ENCODE measurements around the gene NAP1L4. TPM values are rescaled to one million over a fixed set of nuclear protein-coding genes. Genes with fewer than 3 reads are reported as not detected.
"Not testable (repeated sequence)": the region's sequence is repeated elsewhere in the genome, so short reads cannot be mapped to it uniquely, and the experiment has no call there.

Gene NAP1L4
- total RNA-seq, 2 experiments from 2014 or later: 262 to 285 TPM

DNA sequence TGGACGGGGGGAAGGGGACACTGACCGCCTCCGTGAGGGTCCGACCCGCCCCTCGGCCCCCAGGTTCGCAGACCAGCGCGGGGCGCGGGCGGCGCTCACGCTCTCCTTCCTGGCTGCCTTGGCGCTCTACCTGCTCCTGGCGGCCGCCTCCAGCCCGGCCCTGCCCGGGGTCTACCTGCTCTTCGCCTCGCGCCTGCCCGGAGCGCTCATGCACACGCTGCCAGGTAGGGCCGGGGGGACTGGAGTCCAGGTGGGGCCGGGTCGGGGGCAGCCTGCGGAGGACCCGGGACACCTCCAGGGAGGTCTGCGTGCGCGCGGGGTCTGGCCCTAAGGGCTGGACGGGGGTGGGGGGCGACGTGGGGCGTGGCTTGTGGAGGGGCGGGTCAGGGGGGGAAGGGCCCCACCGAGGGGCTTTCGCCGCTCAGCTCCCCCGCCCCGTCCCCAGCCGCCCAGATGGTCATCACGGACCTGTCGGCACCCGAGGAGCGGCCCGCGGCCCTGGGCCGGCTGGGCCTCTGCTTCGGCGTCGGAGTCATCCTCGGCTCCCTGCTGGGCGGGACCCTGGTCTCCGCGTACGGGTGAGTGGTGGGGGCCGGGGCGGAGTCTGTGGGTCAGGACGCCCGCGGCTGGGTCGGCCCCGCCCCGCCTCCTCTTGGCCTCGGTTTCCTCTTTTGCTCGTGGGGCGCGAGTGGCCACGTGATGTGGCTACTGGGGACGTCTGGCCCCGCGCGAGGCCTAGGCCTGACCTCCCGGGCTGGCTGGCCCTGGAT lies 82.8 kb downstream of the NAP1L4 start:
- Mint-ChIP-seq H3K4me1 (ENCODE audit: low read depth) (peaks cover 17% of the 10 kb centered on the region), H3K36me3 (ENCODE audit: low read depth) (peaks cover 5% of the 10 kb centered on the region), H3K4me3 (no peak overlapping the region), H3K27me3 (no peaks in the 10 kb centered on the region), H3K9me3 (no peaks in the 10 kb centered on the region), H3K27ac (no peak overlapping the region)
- Histone ChIP-seq H3K4me1 (ENCODE audit: insufficient read depth, low read length) (peaks cover 14% of the 10 kb centered on the region), H3K36me3 (ENCODE audit: insufficient read depth, low read length) (peaks cover 3% of the 10 kb centered on the region), H3K27ac (ENCODE audit: low read depth in 1 of 2, low read length in 2 of 2) (no peak overlapping the region), H3K27me3 (ENCODE audit: control insufficient read depth in 1 of 2, insufficient read depth in 2 of 2, low read length in 2 of 2) (no peaks in the 10 kb centered on the region), H3K4me3 (ENCODE audit: low read length) (no peak overlapping the region), H3K9me3 (ENCODE audit: control insufficient read depth in 1 of 2, insufficient read depth in 1 of 2, low read length in 2 of 2) (peaks cover 0 to 5% of the 10 kb centered on the region in 2 experiments)
- intact Hi-C loops (cut with DNase I, micrococcal nuclease): no loop called here
- TF ChIP-seq CTCF (IDR thresholded peaks at IDR 0.05): no peak
- DNase-seq (no peak), ATAC-seq (ENCODE audit: poor library complexity) (no peak)
- POLR2A ChIA-PET: no interaction called here
- CTCF ChIA-PET: no interaction called here

GRCh38 chr11:2908130-2908529 lies 84.0 kb downstream of the NAP1L4 start:
- ChIA-PET CTCF (no interaction called here), POLR2A (no interaction called here)
- Mint-ChIP-seq H3K9me3 (no peaks in the 10 kb centered on the region), H3K36me3 (ENCODE audit: low read depth) (peaks cover 5% of the 10 kb centered on the region), H3K27ac (no peak overlapping the region), H3K27me3 (no peaks in the 10 kb centered on the region), H3K4me1 (ENCODE audit: low read depth) (peaks cover 13% of the 10 kb centered on the region), H3K4me3 (no peak overlapping the region)
- Histone ChIP-seq H3K27ac (ENCODE audit: low read depth in 1 of 2, low read length in 2 of 2) (no peak overlapping the region), H3K36me3 (ENCODE audit: insufficient read depth, low read length) (peaks cover 3% of the 10 kb centered on the region), H3K4me1 (ENCODE audit: insufficient read depth, low read length) (peaks cover 8% of the 10 kb centered on the region), H3K27me3 (ENCODE audit: control insufficient read depth in 1 of 2, insufficient read depth in 2 of 2, low read length in 2 of 2) (no peaks in the 10 kb centered on the region), H3K4me3 (ENCODE audit: low read length) (no peak overlapping the region), H3K9me3 (ENCODE audit: control insufficient read depth in 1 of 2, insufficient read depth in 1 of 2, low read length in 2 of 2) (peaks cover 0 to 5% of the 10 kb centered on the region in 2 experiments)
- no peak for TF ChIP-seq CTCF (IDR thresholded peaks at IDR 0.05)
- DNase-seq (no peak), ATAC-seq (ENCODE audit: poor library complexity) (no peak)
- intact Hi-C loops (cut with DNase I, micrococcal nuclease): no loop called here

GRCh38 chr11:2905299-2905698 lies 86.8 kb downstream of the NAP1L4 start:
- intact Hi-C loops (cut with DNase I, micrococcal nuclease); H3K27me3 ChIP-seq (ENCODE audit: control insufficient read depth in 1 of 2, insufficient read depth in 2 of 2, low read length in 2 of 2); DNase-seq; POLR2A ChIA-PET; H3K27ac ChIP-seq (ENCODE audit: low read depth in 1 of 2, low read length in 2 of 2); H3K36me3 ChIP-seq (ENCODE audit: insufficient read depth, low read length); H3K4me3 Mint-ChIP-seq; H3K36me3 Mint-ChIP-seq (ENCODE audit: low read depth); H3K27me3 Mint-ChIP-seq; H3K27ac Mint-ChIP-seq; CTCF ChIA-PET; H3K4me3 ChIP-seq (ENCODE audit: low read length); ATAC-seq (ENCODE audit: poor library complexity); H3K9me3 ChIP-seq (ENCODE audit: control insufficient read depth in 1 of 2, insufficient read depth in 1 of 2, low read length in 2 of 2); H3K9me3 Mint-ChIP-seq: not testable (repeated sequence)
- peaks cover 26% of the 10 kb centered on the region for H3K4me1 ChIP-seq (ENCODE audit: insufficient read depth, low read length)
- peaks cover 23% of the 10 kb centered on the region for H3K4me1 Mint-ChIP-seq (ENCODE audit: low read depth)
